H1 (cell line): ENCODE data around the gene LRFN3. TPM values are rescaled to one million over a fixed set of nuclear protein-coding genes. Genes with fewer than 3 reads are reported as not detected.

Source experiments
- CTCF ChIA-PET: fragments of 300-600 bp; sonication (Branson Sonifier 250); formaldehyde crosslinking; loops from one replicate; lab custom pipeline; 2021; ENCODE audit not compliant: partially characterized antibody; lab: Charles Lee
- POLR2A ChIA-PET: fragments of 300-600 bp; sonication (Branson Sonifier 250); formaldehyde crosslinking; loops from one replicate; lab custom pipeline; 2021; ENCODE audit warnings: inconsistent platforms; ENCODE audit not compliant: partially characterized antibody; lab: Charles Lee
- DNase-seq, 2 experiments: peaks; one replicate each; pipeline versions ENCODE4 v3.0.0 to v3.0.0-alpha.2; 2010 to 2022; ENCODE audit warnings: low spot score in 2 of 2, low read depth in 1 of 2, mixed read lengths in 1 of 2
- FAIRE-seq: peaks from 2 replicates; lab custom pipeline; 2011; peaks lifted over from hg19 to GRCh38; lab: Jason Lieb, UNC
- H2AFZ ChIP-seq: 2 replicates; pipeline ENCODE4 v1.8.1; 2012; ENCODE audit warnings: low read length, inconsistent platforms
- H2AK5ac ChIP-seq: 2 replicates; pipeline ENCODE4 v1.6.1; 2013; ENCODE audit warnings: low read depth, low read length
- H2BK120ac ChIP-seq: replicated peaks from 2 replicates; pipeline ENCODE3; 2013; ENCODE audit warnings: low read depth, low read length, inconsistent platforms
- H2BK12ac ChIP-seq: 2 replicates; pipeline ENCODE4 v1.6.1; 2013; ENCODE audit warnings: low read depth, low read length
- H2BK15ac ChIP-seq: 2 replicates; pipeline ENCODE4 v1.6.1; 2013; ENCODE audit warnings: low read length
- H2BK20ac ChIP-seq: 2 replicates; pipeline ENCODE4 v1.6.1; 2013; ENCODE audit warnings: low read length
- H2BK5ac ChIP-seq: 2 replicates; pipeline ENCODE4 v1.6.1; 2013; ENCODE audit warnings: low read depth, low read length
- H3K14ac ChIP-seq: 2 replicates; pipeline ENCODE4 v1.6.1; 2013; ENCODE audit warnings: inconsistent platforms; ENCODE audit not compliant: insufficient read length
- H3K18ac ChIP-seq: 2 replicates; pipeline ENCODE4 v1.6.1; 2013; ENCODE audit warnings: low read length; ENCODE audit errors: extremely low read depth
- H3K23ac ChIP-seq: 2 replicates; pipeline ENCODE4 v1.6.1; 2013; ENCODE audit warnings: inconsistent platforms; ENCODE audit not compliant: insufficient read length
- H3K23me2 ChIP-seq: 2 replicates; pipeline ENCODE4 v1.6.1; 2013; ENCODE audit warnings: low read depth, low read length
- H3K27ac ChIP-seq: 2 replicates; pipeline ENCODE4 v1.6.1; 2011; ENCODE audit warnings: low read depth, low read length, inconsistent platforms
- H3K27me3 ChIP-seq, 4 experiments: replicated peaks in 1 of 4; 1 replicate in 1 of 4; 2 replicates in 3 of 4; pipeline versions ENCODE4 v1.6.1 to v1.8.1; 2011 to 2013; ENCODE audit warnings: low read length in 3 of 4, mild to moderate bottlenecking in 3 of 4, inconsistent platforms in 2 of 4, mixed read lengths in 2 of 4, moderate library complexity in 1 of 4; ENCODE audit not compliant: control insufficient read depth in 3 of 4, insufficient read depth in 3 of 4; ENCODE audit errors: extremely low read depth in 1 of 4
- H3K36me3 ChIP-seq, 4 experiments: 2 replicates each; pipeline versions ENCODE4 v1.6.1 to v1.8.1; 2011 to 2013; ENCODE audit warnings: mild to moderate bottlenecking in 4 of 4, low read length in 3 of 4, moderate library complexity in 2 of 4, control low read depth in 1 of 4, inconsistent platforms in 1 of 4; ENCODE audit not compliant: insufficient read depth in 4 of 4, control insufficient read depth in 2 of 4
- H3K4ac ChIP-seq: replicated peaks from 2 replicates; pipeline ENCODE3; 2013; ENCODE audit warnings: low read length, low read depth, mixed read lengths, inconsistent platforms; ENCODE audit not compliant: insufficient read length
- H3K4me1 ChIP-seq, 4 experiments: replicated peaks in 1 of 4; 1 replicate in 1 of 4; 2 replicates in 3 of 4; pipeline versions ENCODE4 v1.6.1 to v1.8.1; 2011 to 2013; ENCODE audit warnings: low read length in 3 of 4, inconsistent platforms in 2 of 4, mixed read lengths in 1 of 4; ENCODE audit not compliant: insufficient read depth in 4 of 4, control insufficient read depth in 3 of 4
- H3K4me2 ChIP-seq, 2 experiments: 2 replicates each; pipeline versions ENCODE4 v1.6.1 to v1.8.1; 2011 to 2013; ENCODE audit warnings: low read depth in 2 of 2, low read length in 2 of 2, control low read depth in 1 of 2, inconsistent platforms in 1 of 2, mild to moderate bottlenecking in 1 of 2; ENCODE audit not compliant: insufficient read depth in 1 of 2
- H3K4me3 ChIP-seq, 4 experiments: fragments of 200-600, 300-600 bp in 1 of 4; sonication (generic), shearing (Covaris generic), sonication (Bioruptor Twin) in 1 of 4; 2 replicates each; pipeline versions ENCODE4 v1.5.1 to v1.8.1; 2011 to 2016; ENCODE audit warnings: low read length in 4 of 4, low read depth in 3 of 4, control low read depth in 2 of 4, inconsistent platforms in 2 of 4, mild to moderate bottlenecking in 2 of 4, mixed read lengths in 1 of 4, moderate library complexity in 1 of 4; ENCODE audit not compliant: insufficient read depth in 2 of 4; ENCODE audit errors: extremely low read depth in 1 of 4
- H3K56ac ChIP-seq: replicated peaks from 2 replicates; pipeline ENCODE3; 2013; ENCODE audit warnings: low read depth, mild to moderate bottlenecking, mixed read lengths, low read length, inconsistent platforms; ENCODE audit not compliant: insufficient read length
- H3K79me1 ChIP-seq: 2 replicates; pipeline ENCODE4 v1.6.1; 2013; ENCODE audit warnings: low read depth, low read length, control low read depth
- H3K79me2 ChIP-seq, 2 experiments: 2 replicates each; pipeline versions ENCODE4 v1.6.1 to v1.8.1; 2012 to 2013; ENCODE audit warnings: low read length in 2 of 2, mild to moderate bottlenecking in 2 of 2, inconsistent platforms in 1 of 2; ENCODE audit not compliant: insufficient read depth in 2 of 2, control insufficient read depth in 1 of 2
- H3K9ac ChIP-seq, 4 experiments: replicated peaks in 1 of 4; 1 replicate in 1 of 4; 2 replicates in 3 of 4; pipeline versions ENCODE4 v1.6.1 to v1.8.1; 2011 to 2013; ENCODE audit warnings: low read depth in 3 of 4, low read length in 3 of 4, control low read depth in 2 of 4, mild to moderate bottlenecking in 2 of 4, moderate library complexity in 2 of 4, inconsistent platforms in 1 of 4; ENCODE audit errors: extremely low read depth in 1 of 4
- H3K9me3 ChIP-seq, 2 experiments: 2 replicates each; pipeline versions ENCODE4 v1.6.1 to v1.8.1; 2012 to 2013; ENCODE audit warnings: mild to moderate bottlenecking in 2 of 2, moderate library complexity in 2 of 2, control low read depth in 1 of 2, inconsistent platforms in 1 of 2, low read depth in 1 of 2, low read length in 1 of 2, mixed read lengths in 1 of 2; ENCODE audit not compliant: insufficient read depth in 2 of 2
- H4K20me1 ChIP-seq, 2 experiments: replicated peaks in 1 of 2; 2 replicates each; pipeline versions ENCODE3 to v1.8.1; 2011 to 2013; ENCODE audit warnings: inconsistent platforms in 2 of 2, low read length in 2 of 2, mild to moderate bottlenecking in 1 of 2; ENCODE audit not compliant: insufficient read depth in 2 of 2, control insufficient read depth in 1 of 2
- H4K5ac ChIP-seq: 2 replicates; pipeline ENCODE4 v1.6.1; 2013; ENCODE audit warnings: low read length, low read depth, mixed read lengths, inconsistent platforms; ENCODE audit not compliant: insufficient read length
- H4K8ac ChIP-seq: 2 replicates; pipeline ENCODE4 v1.8.0; 2013; ENCODE audit warnings: mild to moderate bottlenecking, moderate library complexity, low read length, inconsistent platforms; ENCODE audit not compliant: insufficient read depth; ENCODE audit errors: extremely low read depth
- H4K91ac ChIP-seq: replicated peaks from 2 replicates; pipeline ENCODE3; 2013; ENCODE audit warnings: low read length, mixed read lengths, inconsistent platforms; ENCODE audit not compliant: insufficient read length
- HDAC2 ChIP-seq, 2 experiments: fragments of 300-600 bp in 1 of 2; sonication (generic) in 1 of 2; IDR thresholded peaks; 2 replicates each; pipeline ENCODE4 v1.6.1; 2011 to 2012; ENCODE audit warnings: low read depth in 2 of 2, low read length in 2 of 2, mild to moderate bottlenecking in 2 of 2, moderate library complexity in 2 of 2, borderline replicate concordance in 1 of 2, inconsistent platforms in 1 of 2
- MAX ChIP-seq: IDR thresholded peaks from 2 replicates; pipeline ENCODE4 v1.6.1; 2012; ENCODE audit warnings: inconsistent platforms
- NRF1 ChIP-seq: IDR thresholded peaks from 2 replicates; pipeline ENCODE4 v1.6.1; 2011; ENCODE audit warnings: mild to moderate bottlenecking, low read depth, low read length, improper control_type of control experiment
- WGBS, 2 experiments: shearing (Covaris generic) in 1 of 2; methylation state at CpG; one replicate each; pipeline versions ENCODE4 v1.1.6 to v1.1.7; 2013 to 2015; ENCODE audit warnings: low lambda C conversion rate in 2 of 2, mixed read lengths in 2 of 2, inconsistent platforms in 1 of 2, low coverage in 1 of 2, missing lambda C conversion rate in 1 of 2; ENCODE audit not compliant: insufficient replicate concordance in 2 of 2, insufficient coverage in 1 of 2, insufficient read length in 1 of 2; ENCODE audit errors: extremely low coverage in 1 of 2, missing lambda C conversion rate in 1 of 2; 5-methylcytosine and 5-hydroxymethylcytosine counted together
- polyA plus RNA-seq, 7 experiments: library from polyadenylated mRNA; depleted of rRNA in 3 of 7; stranded (reverse) in 5 of 7; unstranded in 2 of 7; fragments of >200 nt in 5 of 7; fragments of 200-250 nt in 2 of 7; gene quantifications; 1 replicate in 5 of 7; 2 replicates in 1 of 7; 4 replicates in 1 of 7; pipeline versions ENCODE4 v1.2.1 to v1.2.3, GENCODE V29; 2011 to 2013; ENCODE audit warnings: missing spikeins in 2 of 7, mixed read lengths in 2 of 7
- total RNA-seq: library from RNA; stranded (reverse); fragmentation: NEBNext Ultra II Directional; extraction: Animal tissue kit (Norgen Biotek cat#: 25700); gene quantifications from 2 replicates; pipeline ENCODE4 v1.2.1, GENCODE V29; 2021

LRFN3 gene
- total and polyA plus RNA-seq, 2 of the 8 experiments (the other 6 are each of a cell fraction or from before 2014, with no cell fraction given), result 4.6 to 16.8 TPM

DNA sequence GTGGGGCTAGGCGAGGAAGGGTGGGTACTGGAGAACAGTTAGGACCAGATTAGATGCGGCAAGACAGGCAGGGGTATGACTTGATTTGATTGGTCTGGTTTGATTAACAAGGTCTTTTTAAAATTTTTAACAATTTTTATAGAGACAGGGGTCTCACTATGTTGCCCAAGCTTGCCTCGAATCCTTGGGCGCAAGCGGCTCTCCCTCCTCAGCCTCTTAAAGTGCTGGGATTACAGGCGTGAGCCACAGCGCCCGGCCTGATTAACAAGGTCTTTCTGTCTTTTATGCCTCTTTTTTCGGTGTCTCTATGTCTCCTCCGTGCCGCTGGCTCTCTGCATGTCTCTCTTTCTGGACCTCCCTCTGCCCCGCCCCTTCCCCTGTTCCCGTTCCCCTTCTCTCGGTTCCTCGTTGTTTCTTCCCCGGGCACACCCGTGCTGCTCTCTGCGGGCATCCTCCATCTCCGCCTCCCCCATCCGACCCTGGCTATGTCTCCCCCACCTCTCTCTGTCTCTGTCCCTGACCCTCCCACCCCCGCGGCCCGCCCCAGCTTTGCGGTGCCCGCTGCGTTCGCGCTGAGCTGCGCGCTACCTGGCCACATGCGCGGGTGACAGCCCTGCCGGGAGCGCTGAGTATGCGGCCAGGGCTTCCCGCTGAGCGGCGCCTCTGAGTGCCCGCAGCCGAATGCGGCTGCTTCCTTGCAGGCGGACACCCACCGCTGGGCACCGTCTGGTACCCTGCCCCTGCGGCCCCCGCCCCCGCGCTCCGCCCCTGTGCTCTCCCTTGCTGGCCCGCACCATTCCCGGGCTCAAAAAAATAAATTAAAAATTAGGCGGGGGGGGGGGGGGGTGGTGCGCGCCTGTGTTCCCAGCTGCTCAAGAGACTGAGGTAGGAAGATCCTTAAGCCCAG, 50.7 kb downstream of the LRFN3 start:
- H3K27ac ChIP-seq, result no peak overlapping the region
- no peaks in the 10 kb centered on the region for H4K20me1 ChIP-seq
- no peak overlapping the region for H3K18ac ChIP-seq
- H4K5ac ChIP-seq, result no peak overlapping the region
- H2BK5ac ChIP-seq, result no peak overlapping the region
- H3K9ac ChIP-seq, result no peak overlapping the region
- no peak overlapping the region for H3K14ac ChIP-seq
- no peak overlapping the region for H2BK120ac ChIP-seq
- DNase-seq (peak in 1 of 2 experiments; percentile 80), FAIRE-seq (no peak)
- no peak overlapping the region for H2BK15ac ChIP-seq
- TF ChIP-seq NRF1 (no peak), MAX (peak; percentile 70), HDAC2 (IDR thresholded peaks at IDR 0.05; ENCODE audit: borderline replicate concordance in 1 of 2, low read depth in 2 of 2, low read length in 2 of 2) (peak in 1 of 2 experiments; percentile 39; a peak in 1 of 4 replicates)
- peaks cover 4% of the 10 kb centered on the region; the same call in 1 of the 2 replicates for H3K23me2 ChIP-seq
- H3K4me3 ChIP-seq, result peak overlapping the region; percentile 23 to 58 (median 33)
- no peak overlapping the region for H2BK20ac ChIP-seq
- 20% methylated on average over 26 of the region's 54 CpGs; no CpG with 5 or more reads in 1 of the 2 experiments for WGBS, 2 experiments
- no peak overlapping the region for H2AK5ac ChIP-seq
- 0 out of 7 replicates have a peak, but pooled peaks cover 0 to 4% (median 0%) of the 10 kb centered on the region in 4 experiments for H3K4me1 ChIP-seq
- ChIA-PET POLR2A (interaction anchor here (1.6 kb wide), 1 partner anchor 9 kb away, joined by 5 read pairs; no protein-coding TSS in a partner anchor), CTCF (interaction anchor here (1.1 to 3.0 kb wide), 4 partner anchors 9 to 175 kb away, joined by 3 to 15 read pairs (median 4); no protein-coding TSS in a partner anchor)
- no peak overlapping the region for H3K23ac ChIP-seq
- no peaks in the 10 kb centered on the region for H3K79me1 ChIP-seq
- H3K56ac ChIP-seq, result no peak overlapping the region
- peak overlapping the region; percentile 54 to 70 for H3K4me2 ChIP-seq
- H3K4ac ChIP-seq, result no peak overlapping the region
- no peak overlapping the region for H2BK12ac ChIP-seq
- no peaks in the 10 kb centered on the region for H3K79me2 ChIP-seq
- H4K91ac ChIP-seq, result no peak overlapping the region
- H3K27me3 ChIP-seq, result peaks cover 0 to 16% (median 13%) of the 10 kb centered on the region in 4 experiments; a peak in 5 of 7 replicates
- no peaks in the 10 kb centered on the region; a peak in 1 of 4 replicates for H3K9me3 ChIP-seq
- H3K36me3 ChIP-seq, result no peaks in the 10 kb centered on the region
- H2AFZ ChIP-seq, result no peak overlapping the region; the same call in 1 of the 2 replicates
- no peak overlapping the region for H4K8ac ChIP-seq
